Fibroblast of villous mesenchyme (primary cell): ENCODE results near the gene DST. TPM values are rescaled to one million over a fixed set of nuclear protein-coding genes. Genes with fewer than 3 reads are reported as not detected.

Experiments used
- DNase-seq: peaks from one replicate; pipeline ENCODE4 v3.0.0-alpha.2; 2010; ENCODE audit warnings: low read depth
- H3K4me3 ChIP-seq: 2 replicates; pipeline ENCODE4 v1.5.1; 2011; ENCODE audit warnings: low read depth, mild to moderate bottlenecking, low read length
- total RNA-seq: library from RNA; depleted of rRNA; stranded (reverse); fragments of >200 nt; gene quantifications from 2 replicates; pipeline ENCODE4 v1.2.3, GENCODE V29; 2012
- TF ChIP-seq, protein P1 (sequence below): IDR thresholded peaks from 2 replicates; pipeline ENCODE4 v1.5.1; 2012; ENCODE audit warnings: low read depth, mild to moderate bottlenecking, low read length; ENCODE audit not compliant: insufficient read depth

DST gene
- total RNA-seq, 1 donor: 509 TPM

DNA sequence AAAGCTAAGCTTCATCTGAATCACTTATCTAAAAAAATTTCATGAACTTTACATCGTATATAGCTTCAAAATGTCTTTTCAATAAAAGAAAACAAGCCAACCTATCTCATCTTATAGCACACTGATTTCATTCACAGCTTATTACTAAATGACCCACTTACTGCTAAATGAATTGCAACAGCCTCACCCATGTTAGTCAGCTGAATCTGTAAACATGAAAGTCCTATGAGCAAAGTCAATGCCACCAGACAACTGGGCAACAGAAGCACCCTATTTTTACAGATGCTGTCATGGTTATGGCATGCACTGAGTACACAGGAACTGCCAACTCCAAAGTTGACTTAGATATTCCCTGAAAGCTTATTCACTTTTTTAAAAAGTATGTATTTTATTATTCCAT is 41.2 kb upstream of the DST start:
- TF ChIP-seq, protein P1, sequence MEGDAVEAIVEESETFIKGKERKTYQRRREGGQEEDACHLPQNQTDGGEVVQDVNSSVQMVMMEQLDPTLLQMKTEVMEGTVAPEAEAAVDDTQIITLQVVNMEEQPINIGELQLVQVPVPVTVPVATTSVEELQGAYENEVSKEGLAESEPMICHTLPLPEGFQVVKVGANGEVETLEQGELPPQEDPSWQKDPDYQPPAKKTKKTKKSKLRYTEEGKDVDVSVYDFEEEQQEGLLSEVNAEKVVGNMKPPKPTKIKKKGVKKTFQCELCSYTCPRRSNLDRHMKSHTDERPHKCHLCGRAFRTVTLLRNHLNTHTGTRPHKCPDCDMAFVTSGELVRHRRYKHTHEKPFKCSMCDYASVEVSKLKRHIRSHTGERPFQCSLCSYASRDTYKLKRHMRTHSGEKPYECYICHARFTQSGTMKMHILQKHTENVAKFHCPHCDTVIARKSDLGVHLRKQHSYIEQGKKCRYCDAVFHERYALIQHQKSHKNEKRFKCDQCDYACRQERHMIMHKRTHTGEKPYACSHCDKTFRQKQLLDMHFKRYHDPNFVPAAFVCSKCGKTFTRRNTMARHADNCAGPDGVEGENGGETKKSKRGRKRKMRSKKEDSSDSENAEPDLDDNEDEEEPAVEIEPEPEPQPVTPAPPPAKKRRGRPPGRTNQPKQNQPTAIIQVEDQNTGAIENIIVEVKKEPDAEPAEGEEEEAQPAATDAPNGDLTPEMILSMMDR: no peak
- peak; percentile 89 for DNase-seq
- no peak overlapping the region for H3K4me3 ChIP-seq

DNA sequence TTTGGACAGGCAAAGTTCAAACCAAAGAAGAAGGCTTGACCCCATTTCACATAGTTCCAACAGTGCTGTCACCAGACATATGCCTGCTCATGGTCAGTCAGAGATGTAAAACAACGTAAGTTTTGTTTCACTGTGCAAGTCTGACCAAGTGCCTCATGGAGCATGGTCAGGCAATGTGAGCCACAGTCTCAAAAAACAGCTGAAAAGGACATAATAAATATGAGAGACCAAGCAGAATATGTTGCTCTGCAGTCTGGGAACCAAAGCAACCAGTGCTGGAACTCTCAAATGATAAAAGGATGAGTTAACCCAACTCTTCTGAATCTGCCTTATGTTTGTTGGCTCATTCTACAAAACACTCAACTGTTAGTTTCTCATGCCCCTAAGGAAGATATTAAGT is 39.9 kb upstream of the DST start:
- no peak overlapping the region for H3K4me3 ChIP-seq
- TF ChIP-seq, protein P1: no peak
- DNase-seq: no peak

DNA sequence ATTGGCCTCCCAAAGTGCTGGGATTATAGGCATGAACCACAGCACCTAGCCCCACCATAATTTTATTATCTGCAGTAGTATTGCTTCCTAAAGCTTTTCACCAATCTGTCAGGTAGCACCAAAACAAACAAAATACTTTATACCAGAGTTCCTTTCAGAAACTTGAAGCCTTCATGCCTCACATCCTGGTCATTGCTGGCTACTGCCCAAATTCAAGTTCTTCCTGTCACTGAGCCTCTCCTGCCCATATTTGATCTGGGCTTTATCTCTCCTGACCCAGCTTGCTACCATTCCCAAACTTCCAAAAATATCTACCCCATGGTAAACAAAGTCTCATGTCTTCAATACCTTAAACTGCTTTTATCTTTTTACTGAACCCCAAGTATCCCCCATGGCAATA is 34.9 kb upstream of the DST start:
- DNase-seq: no peak
- H3K4me3 ChIP-seq: no peak overlapping the region
- TF ChIP-seq, protein P1: no peak

DNA sequence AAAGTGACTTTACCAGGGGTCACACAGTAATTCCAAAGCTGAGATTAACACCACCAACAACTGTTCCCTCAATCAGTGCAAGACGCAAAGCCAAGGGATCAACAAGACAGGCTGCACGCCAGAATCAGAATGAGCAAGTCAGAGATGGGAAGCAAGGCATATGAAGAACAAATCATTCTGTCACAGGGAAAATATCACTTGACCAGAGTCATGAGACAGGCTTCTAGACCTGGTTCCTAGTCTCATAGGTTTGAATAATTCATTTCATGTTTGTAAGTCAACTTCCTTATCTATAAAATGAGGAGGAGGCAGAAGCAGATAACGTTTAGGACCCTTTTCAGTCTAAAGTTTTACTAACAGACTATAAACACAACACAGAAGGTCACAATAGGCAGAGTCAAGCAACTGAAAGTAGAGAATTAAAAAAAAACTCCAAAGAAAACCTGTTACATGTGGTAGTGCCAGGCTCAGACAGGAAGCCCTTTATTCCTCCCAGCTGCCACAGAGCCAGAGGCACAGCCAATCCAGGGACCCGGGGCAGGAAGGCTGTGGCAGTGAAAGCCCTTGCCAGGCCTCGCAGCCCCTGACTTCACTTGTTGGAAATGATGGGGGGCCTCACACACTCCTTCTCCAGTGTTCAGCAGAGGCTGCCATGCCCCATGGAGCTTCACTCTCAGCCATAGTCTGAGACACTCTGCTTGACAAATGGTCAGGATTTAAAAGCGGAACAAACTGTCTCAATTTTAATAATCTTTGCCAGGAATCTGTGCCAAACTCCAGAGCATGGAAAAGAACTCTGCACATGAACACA is 29.2 kb upstream of the DST start:
- TF ChIP-seq, protein P1: no peak
- no peak overlapping the region for H3K4me3 ChIP-seq
- no peak for DNase-seq

DNA sequence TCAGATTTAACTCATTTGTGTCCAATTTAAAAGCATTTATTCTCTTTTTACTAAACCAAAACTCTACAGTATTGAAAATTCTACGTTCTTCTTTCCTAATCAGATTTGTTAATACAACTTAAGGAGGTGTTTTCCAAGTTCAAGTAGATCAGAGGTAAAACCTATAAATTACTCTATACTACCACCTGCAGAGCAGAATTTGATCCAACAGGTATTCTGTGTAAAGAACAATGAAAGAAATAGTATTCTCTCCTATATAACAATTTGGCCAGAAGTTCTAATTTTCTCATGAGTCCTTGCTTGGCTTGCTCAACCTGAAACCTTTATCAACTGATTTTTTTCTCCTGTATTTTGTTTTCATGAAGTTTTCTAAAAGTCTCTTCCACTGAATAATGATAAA is 28.5 kb upstream of the DST start:
- TF ChIP-seq, protein P1: no peak
- H3K4me3 ChIP-seq: no peak overlapping the region
- DNase-seq: no peak

DNA sequence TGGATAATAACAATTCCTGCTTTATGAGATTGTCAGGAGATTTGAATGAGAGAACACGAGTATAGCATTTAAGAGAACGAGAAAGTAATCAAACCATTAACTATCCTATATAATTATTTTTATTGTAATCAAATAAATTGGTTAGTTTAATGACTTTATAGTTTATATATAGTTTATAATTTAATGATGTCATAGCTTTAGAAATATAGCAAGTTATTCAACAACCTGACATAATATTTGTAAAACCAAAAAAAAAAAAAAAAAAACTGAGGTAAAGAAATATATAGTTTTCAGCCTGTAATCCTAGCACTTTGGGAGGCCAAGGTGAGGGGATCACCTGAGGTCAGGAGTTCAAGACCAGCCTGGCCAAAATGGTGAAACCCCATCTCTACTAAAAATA is 26.4 kb upstream of the DST start:
- H3K4me3 ChIP-seq: no peak overlapping the region
- TF ChIP-seq, protein P1: no peak

DNA sequence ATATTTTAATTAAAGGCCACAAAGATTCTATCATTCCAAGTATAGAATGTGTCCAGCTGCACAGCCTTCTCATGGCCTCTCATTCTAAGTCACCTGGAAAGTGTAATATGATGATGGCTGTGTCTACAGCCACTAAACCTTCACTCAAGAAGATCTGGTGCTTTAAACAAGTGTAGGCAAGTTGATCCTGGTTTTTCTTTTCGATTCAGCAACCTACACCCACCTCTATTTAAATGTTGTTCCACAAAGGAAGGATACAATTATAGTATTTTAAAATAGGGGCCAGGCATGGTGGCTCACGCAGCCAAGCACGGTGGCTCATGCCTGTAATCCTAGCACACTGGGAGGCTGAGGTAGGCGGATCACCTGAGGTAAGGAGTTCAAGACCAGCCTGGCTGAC is 25.5 kb upstream of the DST start:
- TF ChIP-seq, protein P1: no peak
- no peak for DNase-seq
- H3K4me3 ChIP-seq: no peak overlapping the region

More for the DNA sequence above, 26.4 kb upstream of the DST start:
- DNase-seq: no peak
